Measurements from ENCODE around the gene HOXD11. TPM values are rescaled to one million over a fixed set of nuclear protein-coding genes. Genes with fewer than 3 reads are reported as not detected.
A peak's percentile ranks its signal among the peaks of the same experiment; 100 is the strongest.

The HOXD11 gene
- total and polyA plus RNA-seq, 11 donors = not detected

GRCh38 chr2:176137906-176138305, 30.8 kb downstream of the HOXD11 start:
- Histone ChIP-seq H3K4me1 (peaks cover 0 to 34% (median 14%) of the 10 kb centered on the region in 12 donors), H3K9me3 (no peaks in the 10 kb centered on the region), H3K36me3 (no peaks in the 10 kb centered on the region), H3K4me3 (peak overlapping the region in 1 of 12 donors; percentile 68), H3K27me3 (peaks cover 47 to 98% (median 81%) of the 10 kb centered on the region in 9 donors), H3K27ac (peak overlapping the region in 2 of 12 donors; percentile 56 to 65)
- ATAC-seq = no peak
- 39 to 54% (median 45%) methylated on average over 8 of the region's 8 CpGs for WGBS, 4 donors
- TF ChIP-seq CTCF (IDR thresholded peaks at IDR 0.05) (no peak), POLR2A (IDR thresholded peaks at IDR 0.05) (no peak)
- no peak for DNase-seq
- intact Hi-C loops (cut with DNase I) = loop anchor here in 3 of 10 donors (2.0 to 10.0 kb wide), 3 partner anchors 417 to 679 kb away; no protein-coding TSS in a partner anchor

GRCh38 chr2:176138526-176138922, 31.4 kb downstream of the HOXD11 start:
- intact Hi-C loops (cut with DNase I) = loop anchor here in 3 of 10 donors (2.0 to 10.0 kb wide), 3 partner anchors 416 to 679 kb away; no protein-coding TSS in a partner anchor
- ATAC-seq (no peak), DNase-seq (no peak)
- Histone ChIP-seq H3K4me3 (peak overlapping the region in 2 of 12 donors; percentile 21 to 68), H3K36me3 (no peaks in the 10 kb centered on the region), H3K4me1 (peaks cover 0 to 34% (median 14%) of the 10 kb centered on the region in 12 donors), H3K9me3 (no peaks in the 10 kb centered on the region), H3K27ac (peak overlapping the region in 5 of 12 donors; percentile 1 to 68 (median 56)), H3K27me3 (peaks cover 41 to 98% (median 81%) of the 10 kb centered on the region in 9 donors)
- 12 to 20% (median 16%) methylated on average over 14 of the region's 14 CpGs for WGBS, 4 donors
- TF ChIP-seq POLR2A (IDR thresholded peaks at IDR 0.05) = no peak
- TF ChIP-seq CTCF (IDR thresholded peaks at IDR 0.05) = no peak

- WGBS, 4 donors = 17 to 29% (median 19%) methylated on average over 28 of the region's 28 CpGs
- Histone ChIP-seq H3K27ac (peak overlapping the region in 6 of 12 donors; percentile 1 to 68 (median 51)), H3K36me3 (no peaks in the 10 kb centered on the region), H3K9me3 (no peaks in the 10 kb centered on the region), H3K4me3 (peak overlapping the region in 2 of 12 donors; percentile 21 to 68), H3K4me1 (peaks cover 0 to 34% (median 14%) of the 10 kb centered on the region in 12 donors), H3K27me3 (peaks cover 41 to 98% (median 79%) of the 10 kb centered on the region in 9 donors)
- DNase-seq (no peak), ATAC-seq (no peak)
- intact Hi-C loops (cut with DNase I) = loop anchor here in 3 of 10 donors (2.0 to 10.0 kb wide), 3 partner anchors 416 to 678 kb away; no protein-coding TSS in a partner anchor
- no peak for TF ChIP-seq POLR2A (IDR thresholded peaks at IDR 0.05)
- TF ChIP-seq CTCF (IDR thresholded peaks at IDR 0.05) = no peak
Observed at GRCh38 chr2:176138923-176139660, 32.0 kb downstream of the HOXD11 start.

All from heart left ventricle (tissue), 16 donors.